Stimulated activated naive B cell treated with anti-CD40 and anti-IgM and Interleukin-4, amounts not matched to agents 10 μg/mL and 1 μg/mL and 100 μg/mL, for 72 hours (primary cell): ENCODE results near the gene GALNT18.

Experiments
- ATAC-seq, 2 donors: fragments of 150-1000 bp; cut with Tn5 transposase; replicated peaks; 2 replicates each; pipeline ENCODE4 v1.10.0; 2021; ENCODE audit warnings: moderate library complexity in 1 of 2
- DNase-seq: peaks from one replicate; pipeline ENCODE4 v3.0.0; 2021
- H3K27ac Mint-ChIP-seq: one replicate; pipeline ENCODE4 v1.8.0; 2022; ENCODE audit warnings: mild to moderate bottlenecking, mixed read lengths
- H3K27me3 Mint-ChIP-seq, 2 donors: one replicate each; pipeline ENCODE4 v1.8.0; 2022; ENCODE audit warnings: mixed read lengths in 2 of 2
- H3K36me3 Mint-ChIP-seq, 2 donors: one replicate each; pipeline ENCODE4 v1.8.0; 2022; ENCODE audit warnings: mixed read lengths in 2 of 2, mild to moderate bottlenecking in 1 of 2
- H3K4me1 Mint-ChIP-seq, 2 donors: one replicate each; pipeline ENCODE4 v1.8.0; 2022; ENCODE audit warnings: mixed read lengths in 2 of 2, mild to moderate bottlenecking in 1 of 2
- H3K4me3 Mint-ChIP-seq, 2 donors: one replicate each; pipeline ENCODE4 v1.8.0; 2022; ENCODE audit warnings: mild to moderate bottlenecking in 2 of 2, mixed read lengths in 2 of 2, moderate library complexity in 1 of 2
- H3K9me3 Mint-ChIP-seq, 2 donors: one replicate each; pipeline ENCODE4 v1.8.0; 2022; ENCODE audit warnings: mixed read lengths in 2 of 2, mild to moderate bottlenecking in 1 of 2

The GALNT18 gene

GRCh38 chr11:11261629-11262028 is 360.2 kb downstream of the GALNT18 start:
- no peak overlapping the region for H3K27ac Mint-ChIP-seq
- DNase-seq (no peak), ATAC-seq (peak; percentile 38 to 46)
- no peaks in the 10 kb centered on the region for H3K36me3 Mint-ChIP-seq
- peak overlapping the region in 1 of 2 donors; percentile 25 for H3K4me3 Mint-ChIP-seq
- no peaks in the 10 kb centered on the region for H3K9me3 Mint-ChIP-seq
- peaks cover 16 to 36% of the 10 kb centered on the region in 2 donors for H3K4me1 Mint-ChIP-seq
- peaks cover 12 to 23% of the 10 kb centered on the region in 2 donors for H3K27me3 Mint-ChIP-seq

DNA sequence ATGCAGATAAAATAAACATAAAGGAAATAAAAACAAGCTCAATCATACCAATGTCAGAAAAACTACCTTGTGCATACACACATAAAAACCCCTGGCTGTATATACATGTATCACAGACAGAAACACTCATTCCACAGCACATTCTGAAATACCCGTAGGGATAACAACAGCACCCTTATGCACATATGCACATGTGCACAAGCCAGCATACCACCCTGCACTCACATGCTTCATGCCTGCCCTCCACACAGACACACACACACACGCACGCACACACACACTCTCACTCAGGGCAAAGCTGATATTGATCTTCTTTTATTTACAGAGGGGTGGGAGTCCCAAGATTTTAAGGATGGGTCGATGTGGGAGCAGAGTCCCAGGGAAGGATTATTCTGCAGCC is 360.9 kb downstream of the GALNT18 start:
- H3K4me1 Mint-ChIP-seq, result peaks cover 14 to 31% of the 10 kb centered on the region in 2 donors

GRCh38 chr11:11253995-11254394 is 367.8 kb downstream of the GALNT18 start:
- Mint-ChIP-seq H3K27ac (no peak overlapping the region), H3K4me3 (no peak overlapping the region), H3K9me3 (no peaks in the 10 kb centered on the region), H3K36me3 (no peaks in the 10 kb centered on the region), H3K27me3 (peaks cover 7 to 18% of the 10 kb centered on the region in 2 donors), H3K4me1 (no peaks in the 10 kb centered on the region)
- no peak for DNase-seq
- ATAC-seq, result no peak

More for the DNA sequence above, 360.9 kb downstream of the GALNT18 start:
- DNase-seq, result no peak
- no peak overlapping the region for H3K4me3 Mint-ChIP-seq
- no peaks in the 10 kb centered on the region for H3K9me3 Mint-ChIP-seq
- no peak for ATAC-seq
- H3K36me3 Mint-ChIP-seq, result no peaks in the 10 kb centered on the region
- peaks cover 12 to 16% of the 10 kb centered on the region in 2 donors for H3K27me3 Mint-ChIP-seq
- H3K27ac Mint-ChIP-seq, result no peak overlapping the region

GRCh38 chr11:11253497-11253896 is 368.3 kb downstream of the GALNT18 start:
- no peak overlapping the region for H3K4me3 Mint-ChIP-seq
- no peaks in the 10 kb centered on the region for H3K36me3 Mint-ChIP-seq
- ATAC-seq, result no peak
- peaks cover 7 to 18% of the 10 kb centered on the region in 2 donors for H3K27me3 Mint-ChIP-seq
- no peak for DNase-seq
- no peaks in the 10 kb centered on the region for H3K9me3 Mint-ChIP-seq
- H3K4me1 Mint-ChIP-seq, result no peaks in the 10 kb centered on the region
- no peak overlapping the region for H3K27ac Mint-ChIP-seq

DNA sequence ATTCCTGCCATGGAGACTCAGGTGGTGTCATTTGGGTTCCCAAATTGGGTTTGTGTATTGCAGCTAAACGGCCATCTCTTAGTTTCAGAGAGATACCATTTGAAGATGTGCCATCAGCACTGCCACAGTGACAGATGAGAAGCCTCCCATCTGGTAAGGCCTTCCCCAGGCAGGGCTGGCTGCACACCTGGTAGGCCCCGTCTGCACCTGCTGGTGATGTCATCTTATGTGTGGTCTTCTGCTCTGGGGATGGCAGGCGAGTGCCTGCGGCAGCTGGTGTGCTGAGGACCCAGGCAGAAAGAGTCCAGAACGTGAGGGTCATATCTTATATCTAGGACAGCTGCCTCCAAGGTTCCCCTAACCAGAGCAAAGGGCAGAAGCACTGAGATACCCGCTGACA is 369.4 kb downstream of the GALNT18 start:
- Mint-ChIP-seq H3K36me3 (no peaks in the 10 kb centered on the region), H3K27me3 (peaks cover 7 to 18% of the 10 kb centered on the region in 2 donors), H3K9me3 (no peaks in the 10 kb centered on the region), H3K4me1 (no peaks in the 10 kb centered on the region), H3K4me3 (no peak overlapping the region), H3K27ac (no peak overlapping the region)
- ATAC-seq (no peak), DNase-seq (no peak)

GRCh38 chr11:11251394-11251970 is 370.3 kb downstream of the GALNT18 start:
- peaks cover 7 to 8% of the 10 kb centered on the region in 2 donors for H3K9me3 Mint-ChIP-seq
- no peak overlapping the region for H3K4me3 Mint-ChIP-seq
- H3K27me3 Mint-ChIP-seq, result peaks cover 7 to 18% of the 10 kb centered on the region in 2 donors
- ATAC-seq (no peak), DNase-seq (no peak)
- peaks cover 4 to 8% of the 10 kb centered on the region in 2 donors for H3K36me3 Mint-ChIP-seq
- H3K27ac Mint-ChIP-seq, result no peak overlapping the region
- H3K4me1 Mint-ChIP-seq, result peaks cover 5 to 6% of the 10 kb centered on the region in 2 donors

DNA sequence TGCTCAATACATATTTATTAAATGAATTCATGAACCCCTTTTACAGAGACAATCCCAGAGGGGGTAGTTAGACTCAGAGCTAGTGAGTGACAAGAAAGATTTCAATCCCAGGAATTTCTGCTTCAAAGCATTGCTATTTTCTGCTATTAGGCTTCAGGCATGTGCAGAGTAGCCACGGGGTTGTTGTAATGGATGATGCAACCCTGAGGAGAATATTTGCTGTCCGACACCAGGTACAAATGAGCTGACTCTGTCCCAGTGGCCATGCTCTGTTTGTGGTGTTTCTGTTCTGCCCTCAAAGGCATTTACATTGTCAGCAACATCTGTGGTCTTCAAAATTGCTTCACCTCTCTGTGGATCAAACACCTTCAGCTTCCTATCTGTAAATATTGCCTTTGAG is 371.3 kb downstream of the GALNT18 start:
- Mint-ChIP-seq H3K4me1 (peaks cover 8 to 9% of the 10 kb centered on the region in 2 donors), H3K36me3 (peaks cover 4 to 11% of the 10 kb centered on the region in 2 donors), H3K27me3 (peaks cover 7 to 18% of the 10 kb centered on the region in 2 donors), H3K4me3 (no peak overlapping the region), H3K27ac (no peak overlapping the region), H3K9me3 (peaks cover 10 to 12% of the 10 kb centered on the region in 2 donors)
- DNase-seq (no peak), ATAC-seq (no peak)

DNA sequence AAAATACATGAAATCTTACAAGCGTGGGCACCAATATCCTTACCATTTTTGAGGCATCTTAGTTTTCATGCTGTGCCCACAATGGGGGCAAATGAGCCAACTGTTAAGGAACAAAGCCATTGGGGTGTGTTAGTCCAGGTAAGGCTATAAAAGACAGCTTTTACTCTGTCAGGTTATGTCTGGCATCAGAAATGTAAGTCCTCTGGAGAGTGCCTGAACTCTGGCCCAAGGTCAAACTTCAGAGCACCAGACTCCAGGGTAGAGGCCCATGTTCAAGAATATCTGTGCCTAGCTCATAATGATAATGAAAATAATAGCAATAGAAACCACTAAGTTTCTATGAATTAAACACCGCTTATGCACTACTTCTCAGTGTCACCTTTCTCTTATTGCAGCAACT is 374.2 kb downstream of the GALNT18 start:
- peaks cover 3 to 8% of the 10 kb centered on the region in 2 donors for H3K27me3 Mint-ChIP-seq
- no peak overlapping the region for H3K4me3 Mint-ChIP-seq
- DNase-seq (no peak), ATAC-seq (no peak)
- peak overlapping the region; percentile 89 for H3K27ac Mint-ChIP-seq
- peaks cover 10 to 12% of the 10 kb centered on the region in 2 donors for H3K9me3 Mint-ChIP-seq
- H3K4me1 Mint-ChIP-seq, result peaks cover 11 to 25% of the 10 kb centered on the region in 2 donors
- H3K36me3 Mint-ChIP-seq, result peaks cover 4 to 11% of the 10 kb centered on the region in 2 donors

GRCh38 chr11:11247086-11247485 is 374.7 kb downstream of the GALNT18 start:
- Mint-ChIP-seq H3K4me1 (peaks cover 11 to 25% of the 10 kb centered on the region in 2 donors), H3K27me3 (peaks cover 4 to 8% of the 10 kb centered on the region in 2 donors), H3K36me3 (peaks cover 4 to 11% of the 10 kb centered on the region in 2 donors), H3K27ac (peak overlapping the region; percentile 89), H3K9me3 (peaks cover 10 to 12% of the 10 kb centered on the region in 2 donors), H3K4me3 (peak overlapping the region in 1 of 2 donors; percentile 44)
- DNase-seq (no peak), ATAC-seq (no peak)

DNA sequence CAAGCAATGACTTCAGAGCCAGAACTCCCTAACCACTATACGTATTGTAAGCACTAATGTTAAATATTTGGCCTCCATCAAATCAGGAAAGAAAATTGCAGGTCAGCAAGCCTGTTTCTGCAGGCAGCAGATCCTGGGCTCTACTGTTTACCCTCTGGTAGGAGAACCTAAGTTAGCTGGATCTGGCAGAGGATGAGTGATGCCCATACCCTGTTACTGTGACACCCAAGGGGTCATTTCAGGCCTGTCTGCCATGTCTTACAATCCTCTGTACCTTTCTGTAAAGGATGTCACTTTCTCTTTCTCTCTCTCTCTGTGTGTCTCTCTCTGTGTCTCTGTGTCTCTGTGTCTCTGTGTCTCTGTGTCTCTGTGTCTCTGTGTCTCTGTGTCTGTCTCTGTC is 375.6 kb downstream of the GALNT18 start:
- no peak for ATAC-seq
- no peak for DNase-seq
- peaks cover 11 to 25% of the 10 kb centered on the region in 2 donors for H3K4me1 Mint-ChIP-seq
- peaks cover 0 to 9% of the 10 kb centered on the region in 2 donors for H3K27me3 Mint-ChIP-seq
- H3K36me3 Mint-ChIP-seq, result peaks cover 4 to 11% of the 10 kb centered on the region in 2 donors
- peaks cover 12 to 13% of the 10 kb centered on the region in 2 donors for H3K9me3 Mint-ChIP-seq
- H3K27ac Mint-ChIP-seq, result peak overlapping the region; percentile 89
- peak overlapping the region in 1 of 2 donors; percentile 57 for H3K4me3 Mint-ChIP-seq

DNA sequence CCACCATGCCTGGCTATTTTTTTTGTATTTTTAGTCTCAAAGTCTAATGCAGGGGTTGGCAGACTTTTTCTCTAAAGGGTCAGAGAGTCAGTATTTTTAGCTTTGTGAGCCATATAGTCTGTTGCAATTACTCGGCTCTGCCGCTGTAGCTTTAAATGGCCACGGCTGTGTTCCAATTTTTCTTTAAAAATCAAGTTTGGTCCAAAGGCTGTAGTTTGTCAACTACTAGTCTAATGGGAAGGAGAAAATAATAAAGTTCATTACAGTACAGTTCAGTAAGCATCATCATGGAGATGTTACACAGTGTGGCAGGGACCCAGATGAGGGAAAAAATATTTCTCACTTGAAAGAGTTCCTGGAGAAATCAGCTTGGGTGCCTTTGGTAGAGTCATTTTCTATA is 376.4 kb downstream of the GALNT18 start:
- H3K27me3 Mint-ChIP-seq, result peaks cover 0 to 8% of the 10 kb centered on the region in 2 donors
- H3K27ac Mint-ChIP-seq, result no peak overlapping the region
- H3K36me3 Mint-ChIP-seq, result peaks cover 4 to 11% of the 10 kb centered on the region in 2 donors
- DNase-seq (no peak), ATAC-seq (no peak)
- H3K9me3 Mint-ChIP-seq, result peaks cover 13 to 15% of the 10 kb centered on the region in 2 donors
- H3K4me1 Mint-ChIP-seq, result peaks cover 11 to 25% of the 10 kb centered on the region in 2 donors
- H3K4me3 Mint-ChIP-seq, result no peak overlapping the region

DNA sequence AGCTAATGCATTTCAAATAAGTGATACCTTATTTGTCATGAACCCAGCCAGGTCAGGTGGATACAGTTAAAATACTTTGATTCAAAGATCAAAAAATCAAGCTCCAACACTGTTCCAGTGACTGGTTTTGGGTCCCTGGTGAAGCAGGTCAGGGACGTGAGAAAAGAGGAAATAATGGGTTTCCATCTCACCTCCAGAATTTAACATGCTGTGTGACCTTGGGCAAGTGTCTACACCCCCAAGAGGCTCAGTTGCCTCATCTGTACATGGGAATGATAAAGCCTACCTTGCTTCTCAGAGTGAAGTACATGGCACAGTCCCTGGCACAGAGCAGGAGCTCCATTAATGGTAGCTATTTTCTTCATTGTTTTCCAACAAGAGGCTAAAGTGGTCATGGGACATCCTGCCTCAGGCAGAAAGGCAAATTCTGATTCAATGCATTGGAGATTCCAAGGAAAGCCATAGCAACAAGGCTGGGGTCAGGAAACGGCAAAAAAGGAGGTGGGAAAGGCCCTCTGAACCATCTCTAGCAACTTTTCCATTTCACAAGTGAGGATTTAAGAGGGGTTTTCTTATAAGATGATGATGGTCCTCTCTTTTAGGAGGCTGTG is 377.2 kb downstream of the GALNT18 start:
- DNase-seq (no peak), ATAC-seq (peak; percentile 32 to 53)
- Mint-ChIP-seq H3K27me3 (peaks cover 0 to 8% of the 10 kb centered on the region in 2 donors), H3K36me3 (peaks cover 4 to 11% of the 10 kb centered on the region in 2 donors), H3K9me3 (peaks cover 13 to 15% of the 10 kb centered on the region in 2 donors), H3K27ac (no peak overlapping the region), H3K4me1 (peaks cover 11 to 25% of the 10 kb centered on the region in 2 donors), H3K4me3 (no peak overlapping the region)

DNA sequence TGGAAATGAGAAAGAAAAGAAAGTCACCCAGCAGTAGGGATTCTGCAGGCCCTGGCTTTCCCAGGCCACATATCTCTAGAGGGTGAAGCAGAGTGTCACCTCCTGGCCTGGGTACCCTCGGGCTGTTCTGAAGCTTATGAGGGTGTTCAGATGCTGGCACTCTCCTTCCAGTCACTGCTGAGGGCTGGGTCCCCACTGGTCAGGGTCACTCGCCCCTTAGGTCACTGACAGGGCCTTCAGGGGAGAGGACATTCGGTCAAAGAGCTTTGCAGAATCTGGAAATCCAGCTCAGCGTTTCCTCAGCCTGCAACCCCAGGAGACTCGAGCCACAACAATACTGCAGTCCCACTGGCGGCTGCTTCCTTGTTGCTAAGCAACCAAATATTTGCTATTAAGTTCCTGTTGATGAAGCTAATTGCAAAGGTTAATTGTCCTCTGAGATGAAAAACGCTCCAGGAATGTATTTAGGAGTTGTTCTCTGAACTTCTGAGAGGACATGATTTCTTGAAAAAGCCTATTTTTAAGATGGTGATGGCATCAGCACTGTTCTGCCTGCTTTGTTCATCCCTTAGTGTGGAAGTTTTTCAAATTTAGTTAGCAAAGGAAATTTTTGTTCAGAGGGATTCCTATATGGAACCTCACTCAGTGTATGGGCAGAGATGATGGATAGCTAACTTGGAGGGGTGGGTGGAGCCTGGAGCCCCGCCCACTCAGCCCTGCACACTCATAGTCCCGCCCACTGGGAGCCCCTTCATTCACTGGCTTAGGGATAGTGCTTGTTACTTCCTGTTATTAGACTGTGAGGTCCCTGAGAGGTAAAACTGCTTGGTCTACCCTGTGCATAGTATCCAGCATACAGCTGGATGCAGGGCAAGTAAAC is 378.0 kb downstream of the GALNT18 start:
- DNase-seq (peak; percentile 23), ATAC-seq (peak; percentile 87 to 89)
- H3K4me3 Mint-ChIP-seq, result no peak overlapping the region
- H3K27me3 Mint-ChIP-seq, result peaks cover 0 to 8% of the 10 kb centered on the region in 2 donors
- peaks cover 13 to 15% of the 10 kb centered on the region in 2 donors for H3K9me3 Mint-ChIP-seq
- peaks cover 11 to 25% of the 10 kb centered on the region in 2 donors for H3K4me1 Mint-ChIP-seq
- H3K36me3 Mint-ChIP-seq, result peaks cover 4 to 11% of the 10 kb centered on the region in 2 donors
- peak overlapping the region; percentile 47 for H3K27ac Mint-ChIP-seq

DNA sequence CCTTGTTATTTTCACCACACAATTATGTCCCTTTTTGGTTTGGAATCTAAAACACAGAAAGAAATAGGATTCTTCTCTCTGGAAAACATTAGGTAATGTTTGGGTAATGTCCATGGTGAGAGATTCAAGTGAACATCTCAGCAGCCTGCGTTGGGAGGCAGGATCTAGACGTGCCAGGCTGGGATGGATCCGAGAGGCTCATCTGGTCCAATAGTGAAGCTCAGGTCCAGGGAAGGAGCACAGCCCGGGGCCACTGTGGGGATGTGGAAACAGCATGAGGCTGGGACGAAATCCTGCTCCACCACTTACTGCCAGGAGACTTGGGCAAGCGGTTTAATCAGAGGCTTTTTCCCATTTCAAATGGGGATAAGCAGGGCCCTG is 378.6 kb downstream of the GALNT18 start:
- Mint-ChIP-seq H3K36me3 (peaks cover 4 to 11% of the 10 kb centered on the region in 2 donors), H3K27ac (peak overlapping the region; percentile 47), H3K4me1 (peaks cover 11 to 25% of the 10 kb centered on the region in 2 donors), H3K9me3 (peaks cover 13 to 15% of the 10 kb centered on the region in 2 donors), H3K27me3 (peaks cover 0 to 8% of the 10 kb centered on the region in 2 donors), H3K4me3 (no peak overlapping the region)
- ATAC-seq (no peak), DNase-seq (no peak)
